GM18520 (cell line): ENCODE results near the gene TOMM34.

ENCODE experiments used
- ATAC-seq: cut with Tn5 transposase; IDR thresholded peaks from one replicate; pipeline ENCODE4 v1.9.1; 2021; ENCODE audit not compliant: unreplicated experiment

The TOMM34 gene, protein sequence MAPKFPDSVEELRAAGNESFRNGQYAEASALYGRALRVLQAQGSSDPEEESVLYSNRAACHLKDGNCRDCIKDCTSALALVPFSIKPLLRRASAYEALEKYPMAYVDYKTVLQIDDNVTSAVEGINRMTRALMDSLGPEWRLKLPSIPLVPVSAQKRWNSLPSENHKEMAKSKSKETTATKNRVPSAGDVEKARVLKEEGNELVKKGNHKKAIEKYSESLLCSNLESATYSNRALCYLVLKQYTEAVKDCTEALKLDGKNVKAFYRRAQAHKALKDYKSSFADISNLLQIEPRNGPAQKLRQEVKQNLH

GRCh38 chr20:44960103-44960852, at the start of gene TOMM34:
TSS of gene TOMM34 (minus strand) at chr20:44960397. CDS start at chr20:44960333, 64 bp downstream.
- peak; percentile 66 for ATAC-seq

GRCh38 chr20:45008521-45009049, 48.4 kb upstream of the TOMM34 start:
- no peak for ATAC-seq

GRCh38 chr20:44997668-44998067, 37.5 kb upstream of the TOMM34 start:
- ATAC-seq, result no peak

GRCh38 chr20:44997171-44997570, 37.0 kb upstream of the TOMM34 start:
- no peak for ATAC-seq

- ATAC-seq, result no peak
Measured at GRCh38 chr20:44993343-44993742, 33.1 kb upstream of the TOMM34 start.

GRCh38 chr20:44990957-44991356, 30.8 kb upstream of the TOMM34 start:
- ATAC-seq, result no peak

DNA sequence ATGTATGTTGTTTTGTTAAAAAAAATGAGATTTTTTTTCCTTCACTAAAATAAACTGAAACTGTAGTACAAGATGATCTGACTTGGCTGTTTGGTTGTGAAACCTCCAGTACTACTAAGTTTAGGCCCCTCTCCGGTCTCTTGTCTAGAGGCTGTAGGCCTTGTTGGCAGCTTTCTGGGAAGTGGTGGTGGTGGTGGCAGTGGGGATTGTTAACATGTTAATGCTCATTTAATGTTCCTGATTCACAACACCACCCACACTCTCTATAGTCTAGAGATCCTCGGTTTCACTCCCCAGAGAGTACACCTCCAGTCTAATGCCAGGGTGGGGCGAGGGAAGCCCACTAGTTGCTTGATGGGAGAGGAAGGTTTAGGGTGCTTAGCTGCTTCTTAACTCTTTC, 30.2 kb upstream of the TOMM34 start:
- ATAC-seq, result no peak

GRCh38 chr20:44988631-44989171, 28.5 kb upstream of the TOMM34 start:
- no peak for ATAC-seq

DNA sequence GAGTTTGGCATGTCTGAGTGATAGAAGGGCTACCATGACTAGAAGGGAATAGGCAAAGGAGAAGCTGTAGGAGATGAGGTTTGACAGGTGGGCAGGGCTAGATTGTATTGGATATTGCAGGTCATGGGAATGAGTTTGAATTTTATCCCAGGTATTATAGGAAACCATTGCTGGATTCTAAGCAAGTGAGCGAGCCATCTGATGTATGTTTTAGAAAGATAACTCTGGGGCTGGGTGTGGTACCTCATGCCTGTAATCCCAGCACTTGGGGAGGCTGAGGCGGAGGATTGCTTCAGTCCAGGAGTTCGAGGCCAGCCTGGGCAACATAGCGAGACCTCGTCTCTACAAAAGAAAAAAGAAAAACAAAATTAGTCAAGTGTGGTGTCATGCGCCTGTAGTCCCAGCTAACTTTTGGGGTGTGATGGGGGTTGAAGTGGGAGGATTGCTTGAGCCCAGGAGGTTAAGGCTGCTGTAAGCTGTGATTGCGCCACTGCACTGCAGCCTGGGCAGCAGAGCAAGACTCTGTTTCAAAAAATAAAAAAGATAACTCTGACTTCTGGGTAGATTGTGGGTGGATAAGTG, 23.0 kb upstream of the TOMM34 start:
- ATAC-seq, result no peak

DNA sequence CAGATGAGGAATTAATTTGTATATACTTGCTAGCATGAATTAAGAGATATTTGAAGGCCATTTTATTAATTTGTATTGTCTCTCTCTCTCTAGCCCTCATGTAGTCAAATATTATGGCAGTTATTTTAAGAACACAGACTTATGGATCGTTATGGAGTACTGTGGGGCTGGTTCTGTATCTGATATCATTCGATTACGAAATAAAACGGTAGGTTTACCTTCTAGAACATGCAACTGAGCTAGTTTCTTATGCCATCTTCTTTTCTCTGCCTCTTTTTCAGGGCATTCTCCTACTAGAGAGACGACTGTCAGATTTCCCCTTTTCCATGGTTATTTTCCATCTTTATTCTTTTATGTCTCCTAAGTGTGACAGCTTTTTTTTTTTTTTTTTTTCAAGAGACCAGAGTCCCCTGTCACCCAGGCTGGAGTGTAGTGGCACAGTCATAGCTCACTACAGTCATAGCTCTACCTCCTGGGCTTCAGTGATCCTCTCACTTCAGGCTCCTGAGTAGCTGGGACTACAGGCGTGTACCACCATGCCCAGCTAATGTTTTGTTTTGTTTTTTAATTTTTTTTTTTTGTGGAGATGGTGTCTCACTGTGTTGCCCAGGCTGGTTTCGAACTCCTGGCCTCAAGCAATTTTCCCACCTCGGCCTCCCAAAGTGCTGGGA, 21.7 kb upstream of the TOMM34 start:
- ATAC-seq, result no peak

DNA sequence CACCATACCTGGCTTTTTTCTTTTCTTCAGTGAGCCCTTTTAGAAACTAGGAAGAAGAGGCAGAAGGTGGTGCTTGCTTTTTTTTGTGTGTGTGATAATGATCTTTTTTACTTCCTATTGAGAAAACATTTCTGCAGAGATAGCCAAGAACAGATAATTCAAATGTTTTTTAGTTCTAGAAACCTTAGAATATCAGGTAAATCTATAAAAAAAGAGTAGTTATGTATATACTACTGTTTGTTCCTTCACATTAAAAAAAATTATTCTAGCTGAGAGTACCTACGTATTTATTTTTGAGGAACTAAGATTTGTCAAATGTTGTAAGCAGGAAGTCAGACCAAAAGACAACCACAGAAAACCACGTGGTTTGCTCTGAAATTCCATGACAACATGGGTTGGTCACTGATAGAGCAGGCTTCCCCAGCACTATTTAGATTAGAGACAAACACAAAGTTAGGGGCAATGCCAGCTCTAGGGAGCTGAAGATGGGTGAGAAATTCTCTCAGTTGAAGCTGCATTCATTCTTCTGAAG, 19.0 kb upstream of the TOMM34 start:
- peak; percentile 77 for ATAC-seq

- no peak for ATAC-seq
Measured at GRCh38 chr20:44976698-44977097, 16.5 kb upstream of the TOMM34 start.

DNA sequence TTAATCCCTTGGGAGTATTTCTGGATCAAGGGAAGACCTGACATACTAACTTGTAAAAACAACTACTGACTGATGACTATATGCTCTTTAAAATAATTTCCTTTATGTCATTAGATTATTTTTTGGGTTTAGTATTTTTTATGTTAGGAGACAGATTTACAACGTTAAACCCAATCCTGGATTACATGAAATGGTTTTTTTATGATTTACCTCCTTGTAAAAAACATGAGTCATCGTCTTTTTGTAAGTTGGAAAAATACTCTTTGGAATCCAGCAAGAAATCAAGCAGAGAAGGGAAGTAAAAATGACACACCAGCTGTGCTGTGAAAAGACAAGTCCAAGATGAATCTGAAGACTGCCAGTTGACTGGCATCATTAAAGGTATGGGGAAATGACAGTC, 12.9 kb upstream of the TOMM34 start:
- ATAC-seq, result no peak

- ATAC-seq, result no peak
Measured at GRCh38 chr20:44970243-44970757, 10.1 kb upstream of the TOMM34 start.

- ATAC-seq, result no peak
Measured at GRCh38 chr20:44969300-44969894, 9.2 kb upstream of the TOMM34 start.

DNA sequence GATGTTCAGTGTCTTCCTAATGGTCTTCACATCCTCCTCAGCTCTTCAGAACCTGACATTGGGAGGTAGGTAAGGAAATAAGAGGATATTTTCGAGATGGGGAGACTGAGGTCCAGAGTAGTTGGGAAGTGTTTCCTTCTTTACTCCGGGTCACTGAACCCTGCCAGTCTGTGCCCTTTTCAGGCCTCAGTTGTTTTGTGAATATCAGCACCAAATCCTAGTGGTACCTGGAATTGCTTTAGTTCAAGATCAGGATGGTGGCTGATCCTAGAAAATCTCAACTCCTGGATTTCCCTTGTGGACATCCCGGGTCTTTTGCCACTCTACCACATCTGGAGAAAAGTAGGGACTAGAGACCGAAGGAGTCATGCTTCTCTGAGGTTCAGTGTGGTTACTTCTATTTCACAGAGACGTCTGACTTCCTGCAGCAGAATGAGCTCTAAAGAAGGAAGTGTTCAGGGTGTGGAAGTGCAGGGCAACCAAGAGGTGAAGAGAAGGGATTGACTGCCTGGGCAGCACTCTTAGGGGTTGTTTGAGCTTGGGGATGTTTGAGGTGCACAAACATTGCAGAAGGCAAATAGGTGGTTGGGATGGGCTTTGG, 7.1 kb upstream of the TOMM34 start:
- ATAC-seq, result no peak

DNA sequence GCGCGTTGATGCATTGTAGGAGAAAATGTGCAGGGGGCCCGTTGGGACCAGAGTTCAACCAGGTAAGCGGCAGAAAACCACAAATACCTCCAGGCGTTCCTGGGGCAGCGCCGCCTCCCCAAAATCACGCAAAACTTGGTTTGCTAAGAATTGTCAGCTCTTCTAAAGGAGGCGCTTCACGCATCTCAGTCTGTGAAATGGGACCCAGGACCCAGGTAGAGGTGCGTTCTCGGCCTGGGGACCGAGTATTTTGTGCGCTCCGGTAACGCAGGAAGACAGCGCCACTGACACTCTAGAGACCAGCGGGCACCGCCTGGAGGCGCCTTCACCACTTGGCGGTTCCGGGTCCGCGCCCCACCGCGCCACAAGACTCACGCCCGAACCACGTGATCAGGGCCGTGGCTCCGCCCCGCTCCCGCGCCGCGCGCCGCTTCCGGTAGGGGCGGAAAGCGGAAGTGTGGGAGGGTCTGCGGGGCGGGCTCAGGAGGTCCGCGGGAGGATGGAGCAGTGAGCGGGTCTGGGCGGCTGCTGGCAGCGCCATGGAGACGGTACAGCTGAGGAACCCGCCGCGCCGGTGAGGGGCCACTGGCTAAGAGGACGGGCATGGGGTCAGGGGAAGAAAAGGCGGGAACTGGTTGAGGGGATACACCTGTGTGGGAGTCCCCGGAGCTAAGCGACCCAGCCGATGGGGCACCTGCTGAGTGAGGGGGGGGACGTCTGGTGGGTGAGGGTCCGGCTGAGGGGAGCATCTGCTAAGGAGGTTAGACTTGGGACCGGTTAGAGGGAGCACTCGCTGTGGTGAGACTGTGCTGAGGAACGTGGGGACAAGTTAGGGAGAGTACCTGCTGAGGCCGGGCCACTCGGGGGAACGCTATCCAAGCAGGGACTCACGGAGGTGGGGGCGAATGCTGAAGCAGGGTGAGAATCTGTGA, 6.1 kb upstream of the TOMM34 start, which contains the start of gene STK4:
TSS of gene STK4 (plus strand) at position 483 of the 932 bp plus-strand sequence. CDS start at position 540, 57 bp downstream.
- peak; percentile 50 for ATAC-seq

DNA sequence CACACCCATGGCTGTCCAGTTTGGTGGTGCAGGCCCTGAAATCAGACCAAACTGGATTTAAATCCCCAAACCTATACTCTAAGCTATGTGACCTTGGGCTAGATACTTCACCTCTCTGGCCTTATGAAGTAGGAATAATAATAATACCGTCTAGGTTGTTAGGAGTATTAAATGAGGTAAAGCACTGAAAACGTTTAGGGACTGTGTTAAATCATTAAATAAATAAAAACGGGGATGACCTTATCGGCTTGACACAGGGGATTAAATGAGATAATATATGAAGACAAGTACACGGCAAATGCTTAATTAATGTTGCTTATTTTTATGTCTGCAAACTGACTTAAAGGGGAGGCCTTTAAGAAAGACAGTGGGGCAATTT, 5.4 kb upstream of the TOMM34 start:
- ATAC-seq, result no peak
